Measurements from ENCODE around the gene INTS3. TPM values are rescaled to one million over a fixed set of nuclear protein-coding genes. Genes with fewer than 3 reads are reported as not detected.

INTS3 gene
- total RNA-seq, 4 donors from 2014 or later = 31.4 to 55.3 (median 43.5) TPM

GRCh38 chr1:153774026-153774595, 46.3 kb downstream of the INTS3 start:
- 57 to 70% methylated on average over 3 to 4 of the region's 8 CpGs for WGBS, 2 donors (ENCODE audit: low coverage in 1 of 2)
- Histone ChIP-seq H3K27ac (peak overlapping the region in 3 of 4 donors; percentile 88 to 92 (median 91)), H3K36me3 (peaks cover 0 to 53% of the 10 kb centered on the region in 2 donors), H3K4me1 (peaks cover 0 to 85% (median 39%) of the 10 kb centered on the region in 3 donors), H3K4me3 (no peak overlapping the region), H3K27me3 (no peaks in the 10 kb centered on the region), H3K9me3 (no peaks in the 10 kb centered on the region)
- TF ChIP-seq CTCF (IDR thresholded peaks at IDR 0.05) = no peak
- no peak for TF ChIP-seq POLR2AphosphoS5 (IDR thresholded peaks at IDR 0.05)
- no peak for TF ChIP-seq POLR2A (IDR thresholded peaks at IDR 0.05)
- TF ChIP-seq EP300 (IDR thresholded peaks at IDR 0.05) = no peak
- ATAC-seq = no peak

GRCh38 chr1:153774780-153775457, 47.1 kb downstream of the INTS3 start, which contains the start of gene SLC27A3:
SLC27A3 (plus strand) TSS chr1:153775407; CDS start chr1:153775498, 91 bp downstream.
- Histone ChIP-seq H3K36me3 (peaks cover 0 to 48% of the 10 kb centered on the region in 2 donors), H3K27ac (peak within 1 kb of the TSS; percentile 76 to 92 (median 90)), H3K4me1 (peaks cover 0 to 90% (median 41%) of the 10 kb centered on the region in 3 donors), H3K27me3 (no peaks in the 10 kb centered on the region), H3K9me3 (no peaks in the 10 kb centered on the region), H3K4me3 (peak within 1 kb of the TSS; percentile 61 to 86)
- ATAC-seq = peak; percentile 87
- TF ChIP-seq POLR2A (IDR thresholded peaks at IDR 0.05) = peak in 1 of 2 donors; percentile 23
- TF ChIP-seq POLR2AphosphoS5 (IDR thresholded peaks at IDR 0.05) = peak; percentile 37
- no peak for TF ChIP-seq EP300 (IDR thresholded peaks at IDR 0.05)
- no peak for TF ChIP-seq CTCF (IDR thresholded peaks at IDR 0.05)
- WGBS, 2 donors (ENCODE audit: low coverage in 1 of 2) = 0 to 7% methylated on average over 3 to 5 of the region's 35 CpGs

- ATAC-seq = peak; percentile 47
- TF ChIP-seq POLR2A (IDR thresholded peaks at IDR 0.05) = peak; percentile 23 to 27
- TF ChIP-seq POLR2AphosphoS5 (IDR thresholded peaks at IDR 0.05) = no peak
- peak in 2 of 4 experiments; percentile 21 to 27 for TF ChIP-seq CTCF (IDR thresholded peaks at IDR 0.05)
- Histone ChIP-seq H3K4me1 (peaks cover 0 to 92% (median 43%) of the 10 kb centered on the region in 3 donors), H3K9me3 (no peaks in the 10 kb centered on the region), H3K4me3 (peak overlapping the region; percentile 61 to 86), H3K36me3 (peaks cover 0 to 40% of the 10 kb centered on the region in 2 donors), H3K27ac (peak overlapping the region; percentile 76 to 92 (median 90)), H3K27me3 (no peaks in the 10 kb centered on the region)
- 3% methylated on average over 7 of the region's 83 CpGs; no CpG with 5 or more reads in 1 of the 2 donors for WGBS, 2 donors (ENCODE audit: low coverage in 1 of 2)
Observed at GRCh38 chr1:153775458-153776327, 47.8 kb downstream of the INTS3 start.

- TF ChIP-seq POLR2A (IDR thresholded peaks at IDR 0.05) = no peak
- TF ChIP-seq EP300 (IDR thresholded peaks at IDR 0.05) = no peak
- no peak for TF ChIP-seq POLR2AphosphoS5 (IDR thresholded peaks at IDR 0.05)
- no peak for TF ChIP-seq CTCF (IDR thresholded peaks at IDR 0.05)
- Histone ChIP-seq H3K27me3 (no peaks in the 10 kb centered on the region), H3K27ac (peak overlapping the region; percentile 76 to 92 (median 90)), H3K4me3 (peak overlapping the region; percentile 61 to 86), H3K9me3 (no peaks in the 10 kb centered on the region), H3K4me1 (peaks cover 0 to 85% (median 42%) of the 10 kb centered on the region in 3 donors), H3K36me3 (peaks cover 0 to 34% of the 10 kb centered on the region in 2 donors)
- ATAC-seq = no peak
- 80% methylated on average over 1 of the region's 10 CpGs; no CpG with 5 or more reads in 1 of the 2 donors for WGBS, 2 donors (ENCODE audit: low coverage in 1 of 2)
Observed at GRCh38 chr1:153776352-153776751, 48.5 kb downstream of the INTS3 start.

All from gastroesophageal sphincter (tissue), 4 donors.